NCI-H524 treated with DMSO at 0.1 percent for 48 hours (cell line): ENCODE data around the gene AKAP9.
"Not testable (repeated sequence)": the region's sequence is repeated elsewhere in the genome, so short reads cannot be mapped to it uniquely, and the experiment has no call there.

Source experiments
- DNase-seq: peaks from one replicate; lab custom pipeline; 2025; lab: John Stamatoyannopoulos, UW

The AKAP9 gene

DNA sequence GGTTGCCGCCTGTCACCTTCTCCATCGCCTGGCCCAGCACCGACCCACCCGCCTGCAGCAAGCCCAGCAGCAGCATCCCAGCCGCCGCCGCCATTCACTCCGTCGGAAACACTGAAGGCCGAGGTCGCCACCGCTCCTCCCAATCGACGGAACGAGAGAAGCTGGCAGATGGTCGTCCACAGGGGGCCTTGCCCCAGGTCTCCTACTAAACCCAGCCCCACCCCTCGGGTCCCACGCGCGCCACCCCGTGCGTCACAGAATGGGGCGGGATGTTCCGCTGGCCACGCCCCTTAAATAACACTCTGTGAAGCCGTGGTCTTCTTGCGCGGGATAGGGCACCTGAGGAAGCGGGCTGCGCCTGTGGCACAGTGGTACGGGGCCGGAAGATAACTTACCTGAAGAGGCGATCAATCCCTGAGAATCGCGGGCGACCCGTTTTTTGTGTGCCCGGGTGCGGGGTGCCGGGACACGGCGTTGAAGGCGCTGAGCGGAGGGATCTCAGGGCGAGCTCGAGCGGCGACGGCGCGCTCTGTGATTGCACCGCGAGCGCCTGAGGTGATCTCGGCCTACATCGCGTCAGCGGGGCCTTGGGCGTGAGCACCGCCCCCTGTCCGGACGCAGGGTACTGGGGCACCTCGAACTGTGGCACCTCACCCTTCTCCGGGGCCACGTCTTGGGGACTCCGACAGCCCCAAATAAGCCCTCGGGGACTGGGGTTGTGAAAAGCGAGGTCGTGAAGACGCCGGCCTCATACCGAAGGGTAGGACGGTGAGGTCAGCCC is 193.8 kb downstream of the AKAP9 start, which contains the start of gene CYP51A1:
Gene CYP51A1 (minus strand): TSS at position 207 of the 781 bp plus-strand sequence. CDS start 113 bp downstream, at position 94.
- DNase-seq, result peak; percentile 73

DNA sequence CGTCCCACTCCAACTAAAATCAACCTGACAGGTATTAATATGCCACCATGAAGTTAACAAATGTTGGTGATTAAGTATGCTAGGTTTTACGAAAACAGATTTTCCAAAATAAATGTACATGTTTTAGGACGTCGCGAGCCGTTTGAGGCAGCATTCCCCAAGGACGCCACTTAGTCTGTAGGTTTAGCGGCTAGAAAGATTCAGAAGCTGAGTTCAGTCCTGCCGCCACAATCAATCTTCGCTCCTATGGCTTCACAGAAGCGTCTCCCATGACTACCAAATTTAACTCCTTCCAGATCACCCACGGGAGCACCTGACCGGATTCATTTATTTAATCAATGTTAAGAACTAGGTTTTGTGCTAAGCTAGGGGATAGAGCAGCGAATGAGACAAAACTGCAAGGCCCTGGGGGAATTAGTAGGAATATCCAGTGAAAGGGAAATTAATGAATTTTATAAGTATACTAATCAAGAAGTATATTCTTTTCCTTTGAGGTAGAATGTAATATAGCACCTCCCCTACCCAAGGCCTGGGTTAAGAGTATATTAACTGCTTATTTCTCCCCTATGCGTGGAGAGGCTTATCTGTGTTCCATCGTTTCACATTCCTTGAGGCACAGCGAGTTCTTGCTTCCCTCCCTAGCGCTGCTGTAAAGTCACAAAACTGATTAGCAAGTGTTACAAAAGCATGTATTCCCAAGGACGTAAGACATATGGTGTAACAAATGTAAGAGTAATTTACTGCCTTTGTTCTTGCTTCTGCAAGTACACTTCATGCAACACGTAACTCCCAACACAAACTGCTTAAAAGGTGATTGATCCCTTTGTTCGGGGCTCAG is 194.6 kb downstream of the AKAP9 start:
- DNase-seq, result no peak

DNA sequence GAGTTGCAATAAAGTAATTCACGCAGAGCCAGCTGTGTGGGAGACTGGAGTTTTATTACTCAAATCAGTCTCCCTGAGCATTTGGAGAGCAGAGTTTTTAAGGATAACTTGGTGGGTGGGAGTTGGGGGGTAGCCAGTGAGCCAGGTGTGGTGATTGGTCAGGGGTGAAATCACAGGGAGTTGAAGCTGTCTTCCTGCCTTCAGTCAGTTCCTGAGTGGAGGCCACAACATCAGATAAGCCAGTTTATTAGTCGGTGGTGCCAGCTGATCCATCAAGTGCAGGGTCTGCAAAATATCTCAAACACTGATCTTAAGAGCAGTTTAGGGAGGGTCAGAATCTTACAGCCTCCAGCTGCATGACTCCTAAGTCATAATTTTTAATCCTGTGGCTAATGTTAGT is 196.9 kb downstream of the AKAP9 start:
- no peak for DNase-seq

DNA sequence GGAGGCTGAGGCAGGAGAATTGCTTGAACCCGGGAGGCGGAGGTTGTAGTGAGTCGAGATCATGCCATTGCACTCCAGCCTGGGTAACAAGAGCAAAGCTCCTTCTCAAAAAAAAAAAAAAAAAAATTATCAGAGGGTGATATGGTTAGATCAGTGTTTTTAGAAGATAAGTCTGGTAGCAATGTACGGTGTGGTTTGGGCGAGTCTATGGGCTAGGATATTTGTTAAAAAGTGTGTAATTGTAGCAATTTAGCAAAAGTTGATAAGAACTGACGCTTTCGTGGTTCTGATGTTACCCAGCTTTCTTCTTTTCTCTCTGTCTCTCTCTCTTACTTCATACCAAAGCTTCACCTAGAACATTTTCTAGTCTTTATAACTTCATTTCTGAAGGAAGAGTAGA is 200.5 kb downstream of the AKAP9 start:
- no peak for DNase-seq

DNA sequence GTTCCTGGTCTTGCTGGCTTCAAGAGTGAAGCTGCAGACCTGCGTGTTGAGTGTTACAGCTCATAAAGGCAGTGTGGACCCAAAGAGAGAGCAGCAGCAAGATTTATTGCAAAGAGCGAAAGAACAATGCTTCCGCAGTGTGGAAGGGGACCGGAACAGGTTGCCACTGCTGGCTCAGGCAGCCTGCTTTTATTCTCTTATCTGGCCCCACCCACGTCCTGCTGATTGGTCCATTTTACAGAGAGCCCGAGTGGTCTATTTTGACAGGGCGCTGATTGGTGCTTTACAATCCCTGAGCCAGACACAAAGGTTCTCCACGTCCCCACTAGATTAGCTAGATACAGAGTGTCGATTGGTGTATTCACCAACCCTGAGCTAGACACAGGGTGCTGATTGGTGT is 202.1 kb downstream of the AKAP9 start:
- DNase-seq, result not testable (repeated sequence)

DNA sequence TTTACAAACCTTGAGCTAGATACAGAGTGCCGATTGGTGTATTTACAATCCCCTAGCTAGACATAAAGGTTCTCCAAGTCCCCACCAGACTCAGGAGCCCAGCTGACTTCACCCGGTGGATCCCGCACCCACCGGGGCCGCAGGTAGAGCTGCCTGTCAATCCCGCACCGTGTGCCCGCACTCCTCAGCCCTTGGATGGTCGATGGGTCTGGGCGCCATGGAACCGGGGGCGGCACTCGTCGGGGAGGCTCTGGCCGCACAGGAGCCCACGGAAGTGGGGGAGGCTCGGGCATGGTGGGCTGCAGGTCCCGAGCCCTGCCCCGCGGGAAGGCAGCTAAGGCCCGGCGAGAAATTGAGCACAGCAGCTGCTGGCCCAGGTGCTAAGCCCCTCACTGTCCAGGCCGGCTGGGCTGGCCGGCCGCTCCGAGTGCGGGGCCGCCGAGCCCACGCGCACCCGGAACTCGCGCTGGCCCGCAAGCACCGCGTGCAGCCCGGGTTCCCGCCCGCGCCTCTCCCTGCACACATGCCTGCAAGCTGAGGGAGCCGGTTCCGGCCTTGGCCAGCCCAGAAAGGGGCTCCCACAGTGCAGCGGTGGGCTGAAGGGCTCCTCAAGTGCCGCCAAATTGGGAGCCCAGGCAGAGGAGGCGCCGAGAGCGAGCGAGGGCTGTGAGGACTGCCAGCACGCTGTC is 202.7 kb downstream of the AKAP9 start:
- not testable (repeated sequence) for DNase-seq

DNA sequence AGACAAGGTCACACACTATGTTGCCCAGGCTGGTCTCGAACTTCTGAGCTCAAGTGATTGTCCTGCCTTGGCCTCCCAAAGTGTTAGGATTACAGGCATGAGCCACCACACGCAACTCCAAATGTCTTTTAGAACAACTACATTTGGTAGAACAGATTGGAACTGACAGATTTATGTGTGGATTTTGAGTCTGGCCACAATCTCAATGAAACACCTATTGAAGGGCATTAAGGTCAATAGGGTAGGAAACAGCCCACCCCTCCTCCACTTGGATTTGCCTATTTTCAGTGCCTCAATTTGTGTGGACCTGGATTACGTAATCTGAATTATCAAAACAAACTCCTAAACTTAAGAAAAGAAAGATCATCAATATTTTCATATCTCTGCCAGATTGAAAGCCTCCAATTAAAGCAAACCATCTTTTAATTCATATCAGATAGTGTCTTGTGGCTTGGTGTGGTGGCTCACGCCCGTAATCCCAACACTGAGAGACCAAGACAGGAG is 209.1 kb downstream of the AKAP9 start:
- no peak for DNase-seq

DNA sequence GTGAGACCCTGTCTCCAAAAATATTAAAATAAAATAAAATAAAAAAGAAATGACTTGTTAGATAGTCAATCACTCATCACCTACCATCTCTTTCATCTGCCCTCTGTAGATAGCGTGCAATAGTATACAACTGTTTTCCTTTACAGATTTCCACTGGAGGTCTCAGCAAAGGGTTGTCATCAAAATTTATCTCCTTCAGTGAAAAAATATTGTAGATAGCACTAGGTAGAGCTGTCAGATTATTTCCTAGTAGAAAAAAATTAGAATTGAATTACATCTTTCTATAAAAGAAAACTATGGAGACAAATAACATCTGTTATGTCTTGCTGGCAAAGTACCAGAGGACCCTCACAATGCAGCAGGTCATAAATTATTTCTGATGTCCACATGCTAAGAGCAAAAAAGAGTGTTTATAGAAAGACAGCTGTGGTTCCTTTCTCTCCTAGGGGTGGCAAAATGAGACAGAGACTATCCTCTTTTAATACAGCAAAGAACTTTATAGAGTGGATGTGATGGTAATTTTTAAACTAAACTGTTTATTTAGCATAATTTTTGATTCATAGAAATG is 209.9 kb downstream of the AKAP9 start:
- DNase-seq, result no peak

DNA sequence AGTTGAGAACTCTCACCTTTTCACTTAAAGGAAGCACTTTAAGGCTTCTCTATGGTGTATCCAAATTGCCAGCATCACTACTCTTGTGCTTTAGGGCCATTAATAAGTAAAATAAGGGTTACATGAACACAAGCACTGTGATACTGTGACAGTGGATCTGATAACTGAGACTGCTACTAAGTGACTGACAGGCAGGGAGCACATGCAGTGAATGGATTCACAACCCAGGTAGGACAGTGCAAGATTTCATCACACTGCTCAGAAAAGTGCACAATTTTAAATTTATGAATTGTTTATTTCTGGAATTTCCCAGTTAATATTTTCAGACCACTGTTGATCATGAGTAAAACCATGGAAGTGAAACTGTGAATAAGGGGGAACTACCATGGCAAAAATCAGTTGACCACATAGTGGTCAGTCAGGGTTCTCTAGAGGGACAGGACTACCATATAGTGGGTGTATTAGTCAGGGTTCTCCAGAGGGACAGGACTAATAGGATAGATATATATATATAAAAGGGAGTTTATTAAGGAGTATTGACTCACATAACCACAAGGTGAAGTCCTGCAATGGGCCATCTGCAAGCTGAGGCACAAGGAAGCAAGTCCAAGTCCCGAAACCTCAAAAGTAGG is 214.6 kb downstream of the AKAP9 start:
- DNase-seq, result no peak

DNA sequence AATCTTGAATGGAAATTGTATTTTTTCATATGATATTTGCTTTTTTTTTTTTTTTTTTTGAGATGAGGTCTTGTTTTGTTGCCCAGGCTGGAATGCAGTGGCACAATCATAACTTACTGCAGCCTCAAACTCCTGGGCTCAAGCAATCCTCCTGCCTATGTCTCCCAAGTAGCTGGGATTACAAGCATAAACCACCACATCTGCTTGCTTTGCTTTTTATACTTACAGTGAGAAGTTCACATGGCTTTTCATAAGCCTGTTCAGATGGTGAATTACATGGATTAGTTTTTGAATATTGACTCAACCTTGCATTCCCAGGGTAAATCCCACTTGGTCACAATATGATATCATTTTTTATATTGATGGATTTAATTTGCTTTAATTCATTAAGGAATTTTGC is 216.3 kb downstream of the AKAP9 start:
- DNase-seq, result no peak

DNA sequence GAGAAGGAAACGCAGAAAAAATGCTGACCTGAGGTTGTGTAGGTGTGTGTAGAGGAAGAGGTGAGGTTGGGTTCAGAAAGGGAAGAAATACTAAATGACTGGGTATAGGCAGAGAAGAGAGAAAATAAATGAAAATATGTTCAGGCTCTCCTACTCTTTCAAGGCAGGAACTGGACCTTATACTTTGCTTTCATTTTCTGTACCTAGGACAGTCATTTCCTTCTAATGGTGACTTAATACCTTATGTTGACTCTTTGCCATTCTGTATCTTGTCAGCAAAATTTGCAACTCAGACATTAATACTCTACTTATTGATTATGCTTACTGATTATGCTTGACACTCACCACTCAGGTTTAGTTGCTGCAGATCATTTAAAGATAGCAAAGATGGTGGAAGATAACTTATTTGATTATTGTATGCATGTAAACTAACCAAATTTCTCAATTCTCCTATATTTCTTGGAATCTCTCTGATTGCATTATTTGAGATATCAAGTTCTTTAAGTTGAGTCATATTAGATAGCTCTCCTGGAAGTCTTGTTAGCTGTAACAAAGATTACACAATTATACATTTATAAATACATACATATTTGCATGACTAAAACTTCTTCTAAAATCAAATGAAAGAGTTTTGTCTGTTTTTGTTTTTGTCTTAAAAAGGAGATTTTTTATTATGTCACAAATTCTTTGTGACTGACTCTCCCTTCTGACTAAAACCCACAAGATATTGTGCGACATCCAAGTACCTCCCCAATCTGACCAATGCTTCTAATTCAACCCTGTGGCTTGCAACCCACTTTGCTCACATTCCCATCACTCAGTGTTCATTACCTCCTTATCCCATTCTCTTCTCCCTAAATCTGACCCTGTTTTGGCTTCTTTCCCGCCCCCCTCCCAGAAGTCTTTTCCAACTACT is 218.3 kb downstream of the AKAP9 start:
- no peak for DNase-seq
